C4-2B (cell line): ENCODE measurements around the gene HIP1R.

Experiments used
- ZFX ChIP-seq: fragments of 450-650 bp; IDR thresholded peaks from 2 replicates; pipeline ENCODE4 v1.6.1; 2017
- TF ChIP-seq, protein P1 (sequence below): fragments of 450-650 bp; conservative IDR thresholded peaks from 2 replicates; pipeline ENCODE4 v1.5.1; 2017; ENCODE audit warnings: mild to moderate bottlenecking

GRCh38 chr12:122790393-122791075 lies 44.7 kb upstream of the HIP1R start:
- TF ChIP-seq, protein P1, sequence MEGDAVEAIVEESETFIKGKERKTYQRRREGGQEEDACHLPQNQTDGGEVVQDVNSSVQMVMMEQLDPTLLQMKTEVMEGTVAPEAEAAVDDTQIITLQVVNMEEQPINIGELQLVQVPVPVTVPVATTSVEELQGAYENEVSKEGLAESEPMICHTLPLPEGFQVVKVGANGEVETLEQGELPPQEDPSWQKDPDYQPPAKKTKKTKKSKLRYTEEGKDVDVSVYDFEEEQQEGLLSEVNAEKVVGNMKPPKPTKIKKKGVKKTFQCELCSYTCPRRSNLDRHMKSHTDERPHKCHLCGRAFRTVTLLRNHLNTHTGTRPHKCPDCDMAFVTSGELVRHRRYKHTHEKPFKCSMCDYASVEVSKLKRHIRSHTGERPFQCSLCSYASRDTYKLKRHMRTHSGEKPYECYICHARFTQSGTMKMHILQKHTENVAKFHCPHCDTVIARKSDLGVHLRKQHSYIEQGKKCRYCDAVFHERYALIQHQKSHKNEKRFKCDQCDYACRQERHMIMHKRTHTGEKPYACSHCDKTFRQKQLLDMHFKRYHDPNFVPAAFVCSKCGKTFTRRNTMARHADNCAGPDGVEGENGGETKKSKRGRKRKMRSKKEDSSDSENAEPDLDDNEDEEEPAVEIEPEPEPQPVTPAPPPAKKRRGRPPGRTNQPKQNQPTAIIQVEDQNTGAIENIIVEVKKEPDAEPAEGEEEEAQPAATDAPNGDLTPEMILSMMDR: no peak
- no peak for TF ChIP-seq ZFX
